CD4-positive, alpha-beta T cell treated with Interleukin-15 for 4 hours (primary cell): ENCODE data around the gene VPS4B.
"Not testable (repeated sequence)": the region's sequence is repeated elsewhere in the genome, so short reads cannot be mapped to it uniquely, and the experiment has no call there.

Source experiments
- DNase-seq: peaks from one replicate; pipeline ENCODE4 v3.0.0-alpha.2; 2020; ENCODE audit warnings: low spot score

The VPS4B gene

GRCh38 chr18:63367053-63367953, 55.0 kb downstream of the VPS4B start, which contains the start of gene KDSR:
Gene KDSR, minus strand, starts transcription at chr18:63367206. Its CDS starts 88 bp downstream, at chr18:63367118.
- peak; percentile 73 for DNase-seq

GRCh38 chr18:63366213-63367052, 55.8 kb downstream of the VPS4B start:
- peak; percentile 67 for DNase-seq

- DNase-seq: no peak
These were observed 56.4 kb downstream of the VPS4B start for GRCh38 chr18:63365876-63366212.

- peak; percentile 53 for DNase-seq
These were observed 58.3 kb downstream of the VPS4B start for GRCh38 chr18:63363951-63364350.

GRCh38 chr18:63363420-63363819, 58.9 kb downstream of the VPS4B start:
- not testable (repeated sequence) for DNase-seq

- no peak for DNase-seq
These were observed 65.9 kb downstream of the VPS4B start for GRCh38 chr18:63356272-63356896.

- DNase-seq: no peak
These were observed 72.0 kb downstream of the VPS4B start for GRCh38 chr18:63350230-63350629.

GRCh38 chr18:63348508-63349136, 73.7 kb downstream of the VPS4B start:
- no peak for DNase-seq

GRCh38 chr18:63346480-63347183, 75.6 kb downstream of the VPS4B start:
- no peak for DNase-seq

GRCh38 chr18:63346031-63346430, 76.2 kb downstream of the VPS4B start:
- DNase-seq: no peak

- no peak for DNase-seq
These were observed 77.4 kb downstream of the VPS4B start for GRCh38 chr18:63344918-63345317.

- DNase-seq: no peak
These were observed 78.0 kb downstream of the VPS4B start for GRCh38 chr18:63344263-63344662.

GRCh38 chr18:63342206-63342605, 80.1 kb downstream of the VPS4B start:
- peak; percentile 17 for DNase-seq

GRCh38 chr18:63339920-63340484, 82.3 kb downstream of the VPS4B start:
- peak; percentile 56 for DNase-seq
